GM12801 (cell line): Measurements from ENCODE around the gene SLC16A3.

Experiments used
- CTCF ChIP-seq: IDR thresholded peaks from one replicate; pipeline ENCODE4 v1.5.1; 2011; ENCODE audit warnings: control low read depth; ENCODE audit not compliant: insufficient read length; ENCODE audit errors: extremely low read depth

SLC16A3 gene

GRCh38 chr17:82263641-82264040, 34.8 kb downstream of the SLC16A3 start:
- no peak for TF ChIP-seq CTCF

DNA sequence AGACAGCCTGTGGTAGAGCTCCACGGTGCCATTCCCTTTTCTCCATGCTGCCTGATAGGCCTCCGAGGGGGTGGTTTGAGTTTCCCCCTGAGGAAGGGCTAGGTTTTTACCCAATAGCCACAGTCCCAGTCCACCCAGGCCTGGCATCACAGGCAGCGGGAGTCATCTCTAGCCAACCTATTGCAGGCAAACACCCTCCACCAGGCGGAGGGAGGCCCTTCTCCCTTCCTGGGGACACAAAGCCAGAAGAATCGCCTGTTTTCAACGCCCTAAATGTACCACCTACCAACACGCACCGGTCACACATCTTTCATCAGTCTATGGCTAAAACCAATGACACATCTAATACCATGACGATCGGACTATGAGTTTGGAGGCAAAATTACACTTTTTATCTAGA, 37.3 kb downstream of the SLC16A3 start:
- no peak for TF ChIP-seq CTCF

DNA sequence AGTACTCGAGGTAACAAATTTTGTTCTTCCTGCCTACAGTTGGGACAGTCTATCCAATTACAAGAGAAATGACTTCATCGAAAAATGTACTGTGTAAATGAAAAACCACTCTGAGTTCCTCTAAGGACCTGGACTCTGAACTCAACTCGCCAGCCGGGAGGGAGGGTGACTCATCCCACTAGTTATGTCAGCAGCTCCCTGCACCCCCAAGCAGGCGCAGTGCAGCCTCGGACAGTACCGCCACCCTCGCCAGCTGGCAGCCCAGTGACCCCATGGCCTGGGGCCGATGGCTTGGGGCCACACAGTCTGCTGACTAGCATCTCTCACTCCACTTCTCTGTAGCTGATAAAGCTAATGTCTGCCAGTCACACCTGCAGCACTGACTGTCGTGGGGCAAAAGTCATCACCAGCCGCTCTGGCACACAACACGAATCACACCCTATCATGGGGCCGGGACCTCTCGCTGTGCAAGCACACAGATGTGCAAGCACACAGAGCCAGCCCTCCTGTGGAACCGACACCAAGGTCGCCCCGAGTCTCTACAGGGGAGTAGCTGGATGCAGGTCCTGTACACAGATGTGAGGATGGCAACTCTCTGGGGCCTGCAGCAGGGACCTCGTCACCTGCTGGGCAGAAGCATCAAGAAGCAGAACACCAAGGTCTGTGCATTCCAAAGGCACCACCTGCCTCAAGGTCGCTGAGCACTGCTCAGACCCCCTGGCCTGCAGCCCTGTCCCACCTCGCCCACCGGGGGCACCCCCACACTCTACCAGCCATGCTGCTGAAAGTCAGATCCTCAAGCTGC, 38.9 kb downstream of the SLC16A3 start:
- no peak for TF ChIP-seq CTCF

DNA sequence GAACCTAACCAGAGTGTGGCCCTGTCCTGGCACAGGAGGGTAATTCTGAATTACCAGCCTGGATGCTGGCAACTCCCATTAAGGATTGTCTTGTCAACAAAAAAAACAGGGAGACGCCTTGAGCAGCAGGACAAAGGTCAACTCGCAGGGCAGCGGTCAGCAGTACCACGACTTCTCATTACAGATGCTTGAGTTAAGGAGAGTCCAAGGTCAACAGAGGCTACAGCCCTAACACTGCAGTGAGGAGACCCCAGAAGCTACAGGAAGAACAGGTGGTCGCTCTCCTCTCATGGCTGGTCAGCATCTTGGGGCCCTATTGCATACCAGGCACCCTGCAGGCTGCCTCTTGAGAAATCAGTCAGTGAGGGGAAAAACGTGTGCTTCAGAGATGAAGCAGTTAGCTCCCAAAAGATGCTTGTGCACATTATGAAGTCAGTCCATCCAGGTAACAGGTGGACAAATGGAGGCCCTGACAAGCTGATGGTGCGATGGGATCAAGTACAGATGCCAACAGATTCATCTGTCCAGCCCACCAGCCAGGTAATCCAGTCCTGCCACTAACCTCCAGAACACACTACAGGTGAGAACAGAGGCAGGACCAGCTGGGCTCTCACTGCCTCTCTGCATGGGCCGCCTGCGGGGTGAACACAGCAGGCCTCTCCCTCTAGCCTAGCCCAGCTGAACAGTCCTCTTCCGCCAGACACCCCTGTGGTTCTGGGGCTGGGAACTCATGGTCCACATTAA, 40.5 kb downstream of the SLC16A3 start:
- no peak for TF ChIP-seq CTCF

DNA sequence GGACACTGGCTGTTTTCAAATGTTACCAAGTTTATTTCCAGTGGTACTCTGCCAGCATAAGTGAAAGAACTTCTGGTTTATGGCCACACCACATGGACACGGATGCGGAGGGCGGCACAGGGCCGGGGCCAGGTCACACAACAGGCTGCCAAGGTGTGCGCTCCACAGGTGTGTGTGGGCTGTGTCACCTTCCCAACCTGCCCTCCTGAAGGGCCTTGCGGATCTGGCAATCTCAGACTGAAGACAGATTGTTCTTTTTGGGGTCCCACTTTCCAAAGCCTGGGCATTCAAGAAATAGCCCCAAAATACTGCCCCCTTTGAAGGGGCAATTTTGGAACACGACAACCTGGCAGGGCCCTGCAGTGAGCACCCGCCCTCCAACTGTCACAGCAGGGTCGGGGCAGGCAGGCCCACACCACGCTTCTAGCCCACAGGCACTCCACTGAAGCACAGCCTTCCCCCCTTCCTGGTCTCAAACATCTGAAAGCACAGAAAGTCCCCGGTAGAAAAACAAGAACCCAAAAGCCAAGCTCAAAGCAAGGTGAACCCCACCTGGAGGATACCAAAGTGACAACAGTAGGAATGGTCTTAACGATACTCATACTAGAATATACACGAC, 41.1 kb downstream of the SLC16A3 start:
- no peak for TF ChIP-seq CTCF

DNA sequence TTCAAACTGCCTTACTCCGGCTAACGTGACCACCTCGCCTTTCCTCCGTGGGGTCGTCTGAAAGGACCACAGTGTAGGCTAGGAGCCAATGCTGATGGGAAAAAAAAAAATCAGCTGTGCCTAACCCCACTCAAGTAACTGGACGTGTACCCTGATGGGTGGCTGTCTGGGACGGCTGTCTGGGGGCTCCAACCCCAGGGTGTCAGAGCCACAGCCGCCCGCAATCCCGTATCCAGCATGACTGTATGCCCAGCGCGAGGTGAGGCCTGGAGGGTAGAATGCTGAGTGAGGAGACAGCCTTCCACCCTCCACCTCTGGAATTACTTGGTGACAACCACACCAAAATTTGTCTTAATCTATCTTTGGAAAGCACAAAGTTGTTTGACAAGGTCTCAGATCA, 41.8 kb downstream of the SLC16A3 start:
- TF ChIP-seq CTCF: no peak

DNA sequence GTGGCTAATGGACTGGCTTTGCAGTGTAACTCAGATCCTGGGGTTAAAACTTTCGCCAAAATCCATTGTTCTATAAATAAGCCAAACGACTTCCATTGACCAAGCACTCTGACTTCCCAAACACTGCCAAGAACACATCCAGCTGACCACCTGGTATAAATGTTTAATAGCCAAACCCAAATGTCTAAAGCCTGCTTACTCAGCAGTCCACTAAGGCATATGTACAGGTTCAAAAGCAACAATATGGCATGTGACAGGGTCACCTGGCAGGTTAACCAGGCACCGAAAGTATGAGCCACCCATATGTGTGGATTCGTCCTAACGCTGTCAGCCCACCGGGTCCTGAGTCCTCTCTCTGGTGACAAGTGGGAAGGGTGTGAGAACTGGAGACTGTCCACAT, 42.6 kb downstream of the SLC16A3 start:
- no peak for TF ChIP-seq CTCF
